Stimulated activated CD4-positive, alpha-beta T cell treated with anti-CD3 and anti-CD28 coated beads, Interleukin-12 subunit alpha, Interleukin-12 subunit beta, amount 100 ng/mL, for 4 hours (primary cell): ENCODE measurements around the gene PGA4.
"Not testable (repeated sequence)": the region's sequence is repeated elsewhere in the genome, so short reads cannot be mapped to it uniquely, and the experiment has no call there.

ENCODE experiments used
- DNase-seq: peaks from one replicate; pipeline ENCODE4 v3.0.0-alpha.2; 2020

The PGA4 gene

DNA sequence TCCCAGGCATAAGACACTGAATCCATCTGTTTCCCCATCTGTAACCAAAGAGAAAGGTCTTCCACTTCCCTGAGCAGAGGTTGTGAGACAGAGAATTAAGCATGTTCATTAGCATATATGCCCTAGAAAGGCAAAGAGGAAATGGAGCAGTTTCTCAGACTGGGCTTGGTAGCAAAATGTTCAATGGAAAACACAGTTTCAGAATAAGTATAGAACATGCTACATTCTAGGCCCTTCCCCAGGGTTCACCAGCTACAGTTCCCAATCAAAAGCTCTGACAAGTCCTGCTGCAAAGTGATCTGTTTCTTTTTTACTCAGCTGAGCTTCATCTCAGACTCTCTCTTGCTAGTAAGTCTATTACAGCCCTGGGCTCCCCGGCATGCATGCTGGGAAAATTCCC, 30.2 kb downstream of the PGA4 start:
- DNase-seq, result not testable (repeated sequence)

DNA sequence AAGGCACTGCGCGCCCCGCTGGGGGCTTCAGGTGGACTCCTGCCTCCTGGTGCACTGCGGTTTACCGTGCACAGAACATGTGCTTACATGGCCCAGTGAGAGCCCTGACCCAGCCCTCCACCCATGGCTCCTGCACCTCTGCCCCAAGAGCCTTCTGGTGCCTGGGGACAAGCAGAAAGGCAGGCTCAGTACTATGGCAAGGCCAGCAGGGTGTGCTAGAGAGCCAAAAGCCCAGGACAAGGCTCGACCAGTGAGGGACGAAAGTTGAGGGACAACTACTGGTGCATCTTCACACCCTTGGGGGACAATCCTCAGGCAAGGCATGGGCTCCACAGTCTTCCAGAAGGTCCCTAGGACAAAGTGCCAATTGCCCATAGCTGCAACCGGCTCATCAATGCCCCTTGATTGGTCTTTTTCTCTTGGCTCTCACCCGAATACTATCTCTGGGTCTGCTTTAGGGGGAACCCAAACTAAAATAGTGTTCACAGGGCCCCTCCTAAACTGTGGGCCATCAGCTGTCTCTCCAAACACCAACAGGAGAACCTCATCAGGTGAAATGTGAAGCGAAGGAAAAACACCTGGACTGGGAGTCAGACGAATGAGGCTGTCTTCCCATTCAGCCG, 32.4 kb downstream of the PGA4 start:
- DNase-seq, result peak; percentile 61

DNA sequence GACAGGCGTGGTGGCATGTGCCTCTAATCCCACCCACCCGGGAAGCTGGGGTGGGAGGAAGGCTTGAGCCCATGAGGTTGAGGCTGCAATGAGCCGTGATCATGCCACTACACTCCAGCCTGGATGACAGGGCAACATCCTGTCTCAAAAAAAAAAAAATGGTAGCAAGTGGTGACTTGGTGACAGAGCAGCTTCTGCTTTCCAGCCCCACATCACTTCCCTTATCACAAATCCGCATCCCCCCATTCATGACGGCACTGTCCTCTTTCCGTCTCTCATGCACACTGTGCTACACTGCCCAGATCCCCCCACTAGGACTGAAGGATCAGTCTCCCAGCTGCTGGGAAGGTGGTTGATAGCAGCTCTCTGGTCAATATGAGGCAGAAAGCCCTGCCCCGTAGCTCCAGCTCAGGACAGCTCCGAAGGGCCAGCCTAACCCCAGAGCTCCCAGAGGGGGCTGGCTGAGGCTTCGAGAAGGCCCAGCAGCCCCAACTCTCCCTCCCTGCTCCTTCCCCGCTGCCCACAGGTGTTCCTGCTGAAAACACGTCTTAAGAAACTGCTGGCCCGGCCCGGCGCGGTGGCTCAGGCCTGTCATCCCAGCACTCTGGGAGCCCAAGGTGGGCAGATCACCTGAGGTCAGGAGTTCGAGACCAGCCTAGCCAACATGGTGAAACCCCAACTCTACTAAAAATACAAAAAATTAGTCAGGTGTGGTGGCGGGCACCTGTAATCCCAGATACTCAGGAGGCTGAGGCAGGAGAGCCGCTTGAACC, 34.7 kb downstream of the PGA4 start:
- no peak for DNase-seq

DNA sequence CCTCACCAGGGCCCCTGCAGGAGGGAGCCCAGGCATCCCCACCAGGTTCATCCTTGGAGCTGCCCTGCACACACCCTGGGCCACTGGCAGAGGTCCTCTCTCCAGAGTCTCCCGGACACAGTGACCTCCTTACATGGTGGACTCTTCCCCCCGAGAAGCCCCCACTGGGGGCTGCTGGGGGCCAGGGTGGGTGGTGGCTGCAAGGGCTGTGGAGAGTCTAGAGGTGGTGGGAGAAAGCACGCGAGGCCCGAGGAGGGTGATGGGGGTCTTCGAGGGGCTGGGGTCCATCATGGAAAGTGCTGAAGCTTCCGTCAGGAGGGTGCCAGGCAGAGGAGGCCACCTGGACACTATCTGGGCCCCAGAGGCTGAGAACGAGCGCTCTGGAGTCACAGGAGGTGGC, 36.4 kb downstream of the PGA4 start:
- DNase-seq, result no peak

DNA sequence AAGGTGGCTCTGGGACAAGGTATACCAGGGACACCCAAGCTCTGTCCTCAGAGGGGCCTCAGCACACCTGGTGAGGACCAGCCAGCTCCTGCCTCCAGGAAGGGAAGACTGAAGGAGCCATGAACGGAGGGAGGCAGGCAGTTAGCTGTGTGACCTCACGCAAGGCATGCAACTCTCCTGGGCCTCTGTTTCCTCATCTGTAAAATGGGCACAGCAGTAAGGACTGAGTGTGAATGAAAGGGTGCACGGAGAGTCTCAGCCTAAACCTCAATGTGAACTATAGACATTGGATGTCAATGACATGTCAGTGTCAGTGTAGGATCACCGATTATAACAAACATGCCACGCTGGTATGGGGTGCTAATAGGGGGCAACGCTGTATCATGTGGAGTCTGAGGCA, 37.2 kb downstream of the PGA4 start:
- DNase-seq, result no peak

DNA sequence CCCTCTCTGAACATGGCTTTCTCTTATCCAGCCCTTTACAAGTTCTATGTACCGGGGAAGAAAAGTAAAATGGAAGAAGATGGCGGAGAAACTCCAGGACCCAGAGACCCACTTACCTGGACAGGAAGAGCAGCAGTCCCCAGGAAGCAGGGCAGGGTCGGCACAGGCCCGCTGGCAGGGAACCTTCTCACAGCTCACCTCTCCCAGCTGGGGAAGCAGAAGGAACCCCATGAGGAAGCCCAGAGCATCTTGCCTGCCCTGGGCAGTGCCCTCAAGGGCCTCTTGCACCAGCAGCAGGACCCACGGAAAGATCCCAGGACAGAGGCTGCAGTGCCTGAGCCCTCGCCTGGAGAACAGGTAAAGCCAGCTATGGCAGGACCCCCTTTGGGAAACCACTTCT, 42.2 kb downstream of the PGA4 start:
- no peak for DNase-seq

DNA sequence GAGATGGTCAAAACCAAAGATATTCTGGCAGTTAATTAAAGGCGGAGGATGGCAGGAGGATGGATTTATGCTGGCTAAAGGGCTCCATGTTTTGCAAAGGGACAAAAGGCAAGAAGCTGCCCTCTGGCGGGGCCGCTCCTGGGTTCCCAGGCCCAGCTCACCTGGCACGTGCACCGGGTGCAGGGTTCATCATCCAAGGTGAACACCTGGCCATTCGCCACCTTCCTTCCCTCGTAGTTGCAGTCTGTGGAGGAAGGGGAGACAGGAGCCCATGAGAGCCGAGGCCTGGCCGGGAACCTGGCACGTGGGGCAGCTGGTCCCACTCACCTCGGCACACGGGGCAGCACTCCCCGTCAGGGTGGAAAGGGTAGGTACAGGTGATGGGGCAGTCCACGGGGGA, 42.6 kb downstream of the PGA4 start:
- no peak for DNase-seq

DNA sequence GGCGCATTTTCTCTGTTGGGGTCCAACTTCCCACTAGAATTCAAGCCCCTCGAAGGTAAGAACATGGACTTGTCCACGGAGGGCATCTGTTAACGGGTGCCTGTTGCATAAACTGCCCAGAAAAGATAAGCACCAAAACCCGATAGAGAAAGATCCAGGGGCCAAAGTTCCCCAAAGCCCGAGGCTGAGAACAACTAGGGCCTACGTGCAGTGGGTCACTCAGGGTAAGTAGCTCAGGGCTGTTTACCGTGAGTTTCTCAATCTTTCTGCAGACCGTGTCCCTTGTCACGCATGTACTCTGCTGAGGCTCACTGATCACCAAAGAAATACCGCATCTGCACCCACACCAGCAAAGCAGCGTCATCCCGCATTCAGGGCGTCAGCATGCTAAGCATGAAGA, 43.2 kb downstream of the PGA4 start:
- no peak for DNase-seq

DNA sequence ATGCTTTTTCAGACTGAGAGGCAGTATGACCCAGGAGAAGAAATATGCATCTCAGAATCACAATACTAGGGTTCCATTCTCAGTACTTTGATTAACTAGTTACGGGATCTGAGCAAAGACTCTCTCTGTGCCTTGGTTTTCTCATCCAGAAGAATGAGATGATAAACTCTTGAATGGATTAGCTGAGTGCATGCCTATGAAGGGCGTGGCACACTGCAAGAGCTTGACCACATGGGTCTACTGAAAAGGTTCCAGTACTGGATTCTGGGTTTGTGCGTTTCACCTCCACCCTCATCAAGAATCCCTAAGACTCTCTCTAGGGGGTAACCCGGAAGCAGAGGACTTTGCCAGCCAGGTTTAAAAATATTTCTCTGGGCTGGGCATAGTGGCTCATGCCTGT, 44.5 kb downstream of the PGA4 start:
- no peak for DNase-seq

DNA sequence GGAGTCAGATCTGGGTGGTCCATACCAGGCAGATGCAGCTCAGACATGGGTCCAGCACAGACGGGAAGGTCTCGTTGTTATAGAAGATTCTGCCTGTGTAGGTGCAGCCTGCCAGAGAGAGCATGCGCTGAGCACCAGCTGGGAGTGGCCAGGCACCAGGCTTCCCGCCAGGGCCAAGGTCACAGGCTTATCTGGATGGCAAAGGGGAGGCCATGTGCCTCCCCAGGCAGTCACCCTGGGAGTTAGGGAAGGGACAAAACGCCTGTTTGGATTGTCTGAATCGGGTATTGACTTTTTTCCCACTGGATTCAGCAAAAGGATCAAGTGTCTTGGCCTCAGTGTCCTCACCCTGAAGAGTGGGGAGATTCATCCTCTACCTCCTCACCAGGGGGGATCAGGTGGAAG, 45.3 kb downstream of the PGA4 start:
- DNase-seq, result no peak

DNA sequence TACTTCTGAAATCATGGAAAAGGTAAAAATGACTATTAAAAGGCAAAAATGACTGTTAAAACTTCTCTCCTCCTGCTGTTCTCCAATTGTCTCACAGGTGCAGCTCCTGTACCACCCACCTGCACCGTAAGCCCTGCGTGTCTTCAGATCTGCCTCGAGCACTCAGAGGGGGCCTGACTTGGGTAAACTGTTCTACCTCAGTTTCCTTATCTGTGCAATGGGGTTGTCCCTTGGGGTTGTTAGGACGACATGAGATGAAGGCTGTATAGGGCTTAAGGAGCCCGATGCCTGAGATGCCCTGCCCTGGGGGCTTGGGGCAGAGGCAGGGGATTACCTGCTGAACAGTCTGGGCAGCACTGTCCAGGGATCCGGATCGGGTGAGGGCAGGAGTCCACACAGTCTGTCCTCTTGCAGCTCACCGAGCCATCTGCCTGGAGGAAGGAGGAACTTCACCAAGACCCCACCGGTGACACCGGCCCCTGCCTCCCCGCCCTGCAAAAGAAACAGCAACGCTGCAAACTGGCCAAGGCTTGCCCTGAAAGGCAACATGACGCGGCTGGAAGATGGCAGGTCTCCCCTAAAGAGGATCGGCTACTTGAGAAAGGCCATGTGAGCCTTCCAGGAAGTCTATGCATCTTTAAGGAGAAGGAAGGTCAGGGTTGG, 46.6 kb downstream of the PGA4 start:
- DNase-seq, result no peak

DNA sequence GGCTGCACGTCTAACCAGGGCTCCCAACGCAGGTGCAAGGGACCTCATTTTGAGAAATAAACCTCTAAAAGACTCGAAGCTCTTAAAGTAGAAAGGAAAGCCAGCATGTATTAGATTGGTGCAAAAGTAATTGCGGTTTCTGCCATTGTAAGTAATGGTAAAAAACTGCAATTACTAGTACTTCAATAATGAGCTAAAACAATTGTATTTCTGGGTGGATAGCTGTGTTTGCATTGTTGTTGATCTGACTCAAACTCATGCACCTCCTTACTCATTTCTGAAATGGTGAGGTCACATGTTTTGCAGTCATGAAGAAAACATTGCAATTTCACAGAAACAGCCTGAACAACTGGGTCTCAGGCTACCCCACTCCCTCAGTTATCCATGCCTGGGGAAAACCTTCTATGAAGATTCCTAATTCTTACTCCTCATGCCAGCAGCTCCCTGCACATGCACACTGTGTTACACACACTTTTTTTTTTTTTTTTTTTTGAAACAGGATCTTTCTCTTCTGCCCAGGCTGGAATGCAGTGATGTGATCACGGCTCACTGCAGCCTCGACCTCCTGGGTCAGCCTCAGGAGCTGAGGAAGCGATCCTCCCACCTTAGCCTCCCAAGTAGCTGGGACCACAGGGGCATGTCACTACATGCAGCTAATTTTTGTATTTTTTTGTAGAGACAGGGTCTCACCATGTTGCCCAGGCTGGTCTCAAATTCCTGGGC, 48.4 kb downstream of the PGA4 start:
- DNase-seq, result no peak

DNA sequence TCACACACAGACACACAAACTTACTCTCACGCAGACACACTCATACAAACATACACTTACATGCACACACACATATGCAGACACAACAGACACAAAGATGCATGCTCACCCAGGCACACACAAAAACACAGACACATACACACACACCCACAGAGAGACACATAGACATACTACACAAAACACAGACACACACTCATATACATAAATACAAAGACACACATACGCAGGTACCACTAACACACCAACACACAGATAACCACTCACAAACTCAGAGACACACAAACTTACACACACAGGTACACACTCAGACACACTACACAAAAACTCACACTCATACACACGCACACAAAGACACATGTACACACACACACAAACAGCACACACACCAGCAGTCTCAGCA, 50.6 kb downstream of the PGA4 start:
- DNase-seq, result no peak

DNA sequence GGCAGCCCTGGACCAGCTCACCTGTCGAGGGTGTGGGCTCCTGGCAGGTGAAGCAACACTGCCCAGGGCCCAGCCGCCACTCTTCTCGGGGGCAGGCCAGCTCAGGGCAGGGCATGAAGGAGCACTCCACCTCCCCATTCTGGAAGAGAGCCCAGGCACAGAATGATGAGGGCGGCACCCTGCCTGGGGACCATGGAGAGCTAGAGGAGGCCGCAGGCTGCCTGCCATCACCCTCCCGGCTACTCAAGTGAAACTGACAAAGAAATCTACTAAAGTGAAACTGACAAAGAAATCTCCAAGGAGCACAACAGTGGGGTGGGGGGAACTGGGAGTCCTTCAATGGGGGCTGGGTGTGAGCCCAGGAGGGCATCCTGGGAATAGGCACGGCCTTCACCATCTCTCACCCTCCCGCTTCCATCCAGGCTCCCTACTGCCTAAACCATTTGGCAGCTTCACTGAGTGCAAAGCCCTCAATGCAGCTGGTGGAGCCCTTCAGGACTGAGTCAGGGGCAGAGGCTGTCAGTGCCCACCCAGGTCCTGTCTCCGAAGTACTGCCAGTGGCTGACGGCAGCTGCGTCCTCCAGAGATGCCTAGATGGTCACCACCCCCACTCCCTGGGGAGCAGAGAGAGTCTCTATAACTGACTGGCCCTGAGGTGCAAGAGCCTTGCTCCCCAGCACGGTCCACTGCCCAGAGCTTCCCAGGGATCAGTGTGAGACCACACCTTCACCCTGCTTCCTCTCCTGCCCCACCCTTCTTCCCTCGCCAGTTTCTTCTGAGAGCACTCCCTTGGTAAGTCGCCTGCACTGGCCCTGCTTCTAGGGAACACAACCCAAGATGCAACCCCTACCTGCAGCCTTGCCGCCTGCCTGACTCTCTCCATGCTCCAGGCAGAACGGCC, 51.3 kb downstream of the PGA4 start:
- DNase-seq, result no peak

DNA sequence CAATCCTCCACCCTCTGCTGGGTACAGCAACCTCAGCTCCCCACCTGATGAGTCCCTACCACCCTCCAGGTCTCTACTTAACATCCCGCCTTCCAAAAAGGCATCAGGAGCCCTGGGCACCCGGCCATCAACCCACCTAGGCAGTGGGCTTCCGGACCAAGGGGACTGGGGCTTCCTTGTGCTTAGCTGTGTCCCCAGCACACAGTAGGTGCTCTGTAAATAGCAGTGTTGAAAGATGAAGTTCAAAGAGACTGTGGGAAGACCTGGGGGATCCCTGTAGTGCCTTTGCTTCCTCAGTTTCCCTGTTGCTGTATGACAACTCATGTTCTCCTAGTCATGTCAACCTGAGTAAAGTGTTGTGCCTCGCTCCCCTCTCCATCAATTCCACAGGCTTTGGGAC, 51.9 kb downstream of the PGA4 start:
- no peak for DNase-seq

DNA sequence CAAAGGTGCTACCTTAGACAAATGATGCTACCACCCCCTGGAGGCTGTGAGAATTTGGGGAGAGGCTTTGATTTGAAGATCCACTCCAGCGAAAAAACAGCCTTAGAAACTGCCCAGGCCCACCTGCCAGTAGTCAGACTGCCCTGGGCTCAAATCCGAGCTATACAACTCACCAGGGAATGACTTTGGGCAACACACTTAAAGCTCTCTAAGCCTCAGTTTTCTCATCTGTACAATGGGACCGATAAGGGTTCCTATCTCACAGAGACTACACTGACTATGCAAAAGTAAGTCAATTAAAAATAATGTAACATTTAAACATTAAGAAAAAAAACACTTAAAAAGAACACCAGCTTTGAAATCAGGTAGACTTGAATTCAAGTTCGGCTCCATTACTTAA, 53.0 kb downstream of the PGA4 start:
- DNase-seq, result no peak

DNA sequence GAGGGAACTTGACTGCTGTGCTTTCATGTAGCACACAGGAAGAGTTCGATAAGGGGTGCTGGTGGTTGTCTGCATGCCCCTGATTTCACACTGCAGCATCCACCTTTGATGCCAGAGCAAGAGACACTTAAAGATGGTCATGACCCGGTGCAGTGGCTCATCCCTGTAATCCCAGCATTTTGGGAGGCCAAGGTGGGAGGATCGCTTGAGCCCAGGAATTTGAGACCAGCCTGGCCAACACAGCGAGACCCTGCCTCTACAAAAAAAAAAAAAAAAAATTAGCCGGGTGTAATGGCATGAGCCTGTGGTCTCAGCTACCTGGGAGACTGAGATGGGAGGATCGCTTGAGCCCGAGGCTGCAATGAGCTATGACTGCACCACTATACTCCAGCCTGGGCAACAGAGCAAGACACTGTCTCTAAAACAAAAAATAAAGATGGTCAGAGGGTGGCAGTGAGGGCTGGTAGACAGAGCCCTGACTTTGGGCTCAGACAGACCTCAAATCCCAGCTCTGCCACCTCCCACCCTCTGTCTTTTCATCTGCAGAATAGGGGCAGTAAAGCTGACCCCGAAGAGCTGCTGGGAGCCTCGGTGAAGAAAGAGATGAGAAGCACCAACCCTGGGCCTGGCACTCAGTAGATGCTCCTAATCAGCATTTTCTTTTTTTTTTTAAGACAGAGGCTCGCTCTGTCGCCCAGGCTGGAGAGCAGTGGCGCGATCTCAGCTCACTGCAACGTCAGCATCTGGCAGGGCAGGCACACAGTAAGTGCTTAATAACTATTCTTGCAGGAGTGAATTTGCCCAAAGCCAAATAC, 55.2 kb downstream of the PGA4 start:
- no peak for DNase-seq

DNA sequence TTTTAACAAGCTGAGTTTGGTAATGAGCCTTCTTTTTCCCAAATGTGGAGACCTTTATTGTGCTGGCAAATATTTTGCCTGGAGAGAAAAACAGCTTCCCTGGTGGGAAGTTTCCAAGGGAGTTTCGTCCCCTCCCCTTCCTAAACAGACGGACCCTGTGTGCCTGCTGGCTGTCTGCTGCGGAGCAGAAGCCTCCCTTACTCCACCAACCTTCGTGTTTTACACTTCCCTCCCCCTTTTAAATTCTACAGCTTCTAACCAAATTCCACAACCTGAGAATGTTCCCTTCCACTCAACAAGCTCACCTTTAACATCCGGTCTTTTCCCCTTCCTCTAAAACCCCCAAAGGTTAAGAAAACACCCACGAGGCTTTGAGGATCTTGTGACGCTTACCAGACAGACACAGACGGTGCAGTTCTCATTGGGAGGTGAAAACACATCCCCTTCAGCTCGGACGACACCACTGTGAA, 55.9 kb downstream of the PGA4 start:
- no peak for DNase-seq

DNA sequence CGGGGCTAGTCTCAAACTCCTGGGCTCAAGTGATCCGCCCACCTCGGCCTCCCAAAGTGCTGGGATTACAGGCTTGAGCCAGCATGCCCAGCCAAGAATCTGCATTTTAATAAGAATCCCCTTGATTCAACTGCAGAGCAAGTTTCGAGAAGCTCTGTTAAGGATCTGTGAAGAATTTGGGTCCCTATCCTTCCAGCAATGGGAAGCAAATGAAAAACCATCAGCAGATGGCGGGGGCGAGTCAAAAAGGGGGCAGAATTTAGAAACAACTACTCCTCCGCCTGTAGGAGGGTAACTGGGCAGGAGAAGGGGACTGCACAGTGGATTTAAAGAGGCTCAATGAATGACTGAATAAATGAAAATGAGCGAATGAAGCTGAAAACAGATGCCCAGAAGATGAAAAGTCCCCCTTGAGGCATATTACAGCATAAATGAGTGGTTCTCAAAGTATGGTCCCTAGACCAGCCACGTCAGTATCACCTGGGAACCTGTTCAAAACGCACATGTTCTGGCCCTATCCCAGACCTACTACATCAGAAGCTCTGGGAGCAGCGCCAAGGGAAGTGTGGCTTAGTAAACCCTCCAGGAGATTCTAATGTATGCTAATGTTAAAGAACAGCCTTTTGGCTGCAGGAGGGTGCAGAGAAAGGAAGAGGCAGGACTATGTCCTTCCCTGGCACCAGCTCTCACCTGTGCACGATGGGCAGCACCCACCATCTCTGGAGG, 58.0 kb downstream of the PGA4 start:
- DNase-seq, result no peak

DNA sequence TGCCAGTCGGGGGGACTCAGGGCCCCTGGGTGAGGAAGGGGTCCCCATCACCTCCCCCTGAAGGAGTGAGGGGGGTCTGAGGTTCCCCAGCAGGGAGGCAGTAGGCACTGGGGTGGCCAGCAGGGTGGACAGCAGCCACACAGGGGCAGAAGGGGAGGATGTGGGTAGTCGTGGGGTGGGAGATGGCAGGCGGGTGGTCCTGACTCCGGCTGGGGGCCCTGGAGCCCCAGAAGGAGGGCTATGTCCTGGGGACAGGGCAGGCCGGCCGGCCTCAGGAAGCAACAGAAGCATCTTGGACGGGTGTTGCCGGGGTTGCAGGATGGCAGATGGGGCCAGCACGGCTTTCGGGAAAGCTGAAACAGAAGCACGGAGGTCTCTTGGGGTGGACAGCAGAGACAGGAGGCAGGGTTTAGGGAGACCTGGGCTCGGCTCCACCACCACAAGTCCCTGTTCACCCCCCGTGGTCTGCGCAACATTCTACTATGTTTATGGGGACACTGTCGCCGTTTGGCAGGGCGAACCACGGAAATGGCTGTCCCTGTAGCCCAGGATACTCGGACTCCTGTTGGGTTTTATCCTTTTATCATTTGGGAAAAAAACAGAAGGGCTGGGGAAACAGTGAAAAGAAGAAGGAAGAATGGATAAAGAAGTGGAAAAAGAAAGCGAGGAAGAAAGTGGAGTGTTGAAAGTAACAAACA, 58.9 kb downstream of the PGA4 start:
- no peak for DNase-seq
